ENCODE measurements around the gene AQP12B.
A peak's percentile ranks its signal among the peaks of the same experiment; 100 is the strongest.

The AQP12B gene

DNA sequence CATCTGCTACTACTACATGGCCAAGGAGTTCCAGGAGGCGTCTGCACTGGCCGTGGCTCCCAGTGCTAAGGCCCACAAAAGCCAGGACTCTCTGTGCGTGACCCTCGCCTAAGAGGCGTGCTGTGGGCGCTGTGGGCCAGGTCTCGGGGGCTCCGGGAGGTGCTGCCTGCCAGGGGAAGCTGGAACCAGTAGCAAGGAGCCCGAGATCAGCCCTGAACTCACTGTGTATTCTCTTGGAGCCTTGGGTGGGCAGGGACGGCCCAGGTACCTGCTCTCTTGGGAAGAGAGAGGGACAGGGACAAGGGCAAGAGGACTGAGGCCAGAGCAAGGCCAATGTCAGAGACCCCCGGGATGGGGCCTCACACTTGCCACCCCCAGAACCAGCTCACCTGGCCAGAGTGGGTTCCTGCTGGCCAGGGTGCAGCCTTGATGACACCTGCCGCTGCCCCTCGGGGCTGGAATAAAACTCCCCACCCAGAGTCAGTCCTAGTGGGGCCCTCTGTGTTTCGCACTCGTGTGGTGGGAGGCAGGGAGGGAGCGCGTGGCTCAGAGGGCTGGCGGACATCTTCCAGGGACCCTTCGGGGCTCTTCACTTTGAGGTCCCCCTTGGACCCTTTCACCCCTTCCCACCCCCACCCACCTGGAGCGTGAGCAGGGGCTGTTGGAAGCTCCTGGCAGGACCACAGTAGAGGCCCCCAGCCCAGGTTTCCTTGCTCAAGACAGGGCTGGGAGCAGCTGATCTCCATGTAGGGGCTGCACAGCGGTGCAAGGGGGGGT is 51.7 kb downstream of the AQP12B start:
- no peak for DNase-seq

DNA sequence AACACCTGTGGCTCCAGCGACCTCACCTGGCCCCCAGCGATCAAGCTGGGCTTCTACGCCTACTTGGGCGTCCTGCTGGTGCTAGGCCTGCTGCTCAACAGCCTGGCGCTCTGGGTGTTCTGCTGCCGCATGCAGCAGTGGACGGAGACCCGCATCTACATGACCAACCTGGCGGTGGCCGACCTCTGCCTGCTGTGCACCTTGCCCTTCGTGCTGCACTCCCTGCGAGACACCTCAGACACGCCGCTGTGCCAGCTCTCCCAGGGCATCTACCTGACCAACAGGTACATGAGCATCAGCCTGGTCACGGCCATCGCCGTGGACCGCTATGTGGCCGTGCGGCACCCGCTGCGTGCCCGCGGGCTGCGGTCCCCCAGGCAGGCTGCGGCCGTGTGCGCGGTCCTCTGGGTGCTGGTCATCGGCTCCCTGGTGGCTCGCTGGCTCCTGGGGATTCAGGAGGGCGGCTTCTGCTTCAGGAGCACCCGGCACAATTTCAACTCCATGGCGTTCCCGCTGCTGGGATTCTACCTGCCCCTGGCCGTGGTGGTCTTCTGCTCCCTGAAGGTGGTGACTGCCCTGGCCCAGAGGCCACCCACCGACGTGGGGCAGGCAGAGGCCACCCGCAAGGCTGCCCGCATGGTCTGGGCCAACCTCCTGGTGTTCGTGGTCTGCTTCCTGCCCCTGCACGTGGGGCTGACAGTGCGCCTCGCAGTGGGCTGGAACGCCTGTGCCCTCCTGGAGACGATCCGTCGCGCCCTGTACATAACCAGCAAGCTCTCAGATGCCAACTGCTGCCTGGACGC is 52.5 kb downstream of the AQP12B start:
- no peak for DNase-seq

DNA sequence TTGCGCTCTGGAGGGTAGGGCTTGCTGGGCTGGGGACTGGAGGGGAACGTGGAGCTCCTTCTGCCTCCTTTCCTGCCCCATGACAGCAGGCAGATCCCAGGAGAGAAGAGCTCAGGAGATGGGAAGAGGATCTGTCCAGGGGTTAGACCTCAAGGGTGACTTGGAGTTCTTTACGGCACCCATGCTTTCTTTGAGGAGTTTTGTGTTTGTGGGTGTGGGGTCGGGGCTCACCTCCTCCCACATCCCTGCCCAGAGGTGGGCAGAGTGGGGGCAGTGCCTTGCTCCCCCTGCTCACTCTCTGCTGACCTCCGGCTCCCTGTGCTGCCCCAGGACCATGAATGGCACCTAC is 53.1 kb downstream of the AQP12B start:
- DNase-seq = no peak

DNA sequence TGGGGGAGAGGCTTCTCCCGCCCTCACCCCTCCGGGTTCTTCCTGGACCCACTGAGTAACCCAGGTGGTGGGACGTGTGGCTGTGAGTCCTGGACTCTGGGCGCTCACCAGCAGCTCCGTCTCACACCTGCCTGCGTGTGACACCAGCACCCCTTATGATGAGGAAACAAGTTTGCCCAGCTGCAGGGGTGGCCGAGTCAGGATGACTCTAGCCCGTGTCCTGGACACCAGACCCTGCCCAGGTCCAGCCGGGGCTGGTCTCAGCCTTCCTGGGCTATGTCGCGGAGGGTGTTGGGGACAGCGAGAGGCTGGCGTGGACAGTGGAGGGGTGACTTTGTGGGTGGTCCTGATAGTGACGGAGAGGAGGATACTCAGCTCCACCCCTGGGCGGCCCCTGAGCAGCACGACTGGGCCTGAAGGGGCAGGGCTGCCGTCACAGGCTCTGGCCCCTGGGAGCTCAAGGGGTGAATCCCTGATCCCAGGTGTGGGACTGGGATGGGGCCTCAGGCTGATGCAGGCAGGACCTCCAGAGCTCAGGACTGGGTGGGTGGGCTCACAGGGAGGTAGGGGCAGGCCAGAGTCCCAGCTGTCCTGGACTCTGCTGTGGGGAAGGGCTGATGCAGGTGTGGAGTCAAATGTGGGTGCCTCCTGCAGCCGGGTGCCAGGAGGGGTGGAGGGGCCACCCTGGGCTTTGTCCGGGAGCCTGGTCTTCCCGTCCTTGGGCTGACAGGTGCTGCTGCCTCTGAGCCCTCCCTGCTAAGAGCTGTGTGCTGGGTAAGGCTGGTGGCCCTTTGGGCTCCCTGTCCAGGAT is 53.7 kb downstream of the AQP12B start:
- DNase-seq = no peak

DNA sequence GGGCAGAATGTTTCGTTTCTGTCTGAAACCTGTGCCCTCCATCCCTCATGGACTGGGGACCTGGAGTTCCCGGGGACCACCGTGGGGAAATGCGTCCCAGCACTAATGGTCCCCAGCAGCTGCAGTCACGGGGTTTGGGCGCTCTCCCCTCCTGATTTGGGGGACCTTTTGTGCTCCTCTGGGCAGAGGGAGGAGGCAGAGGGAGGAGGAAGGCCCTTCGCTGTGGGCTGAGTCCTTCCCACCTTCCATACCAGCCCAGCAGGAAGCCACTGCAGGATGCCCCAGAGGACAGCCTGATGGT is 54.2 kb downstream of the AQP12B start:
- no peak for DNase-seq

DNA sequence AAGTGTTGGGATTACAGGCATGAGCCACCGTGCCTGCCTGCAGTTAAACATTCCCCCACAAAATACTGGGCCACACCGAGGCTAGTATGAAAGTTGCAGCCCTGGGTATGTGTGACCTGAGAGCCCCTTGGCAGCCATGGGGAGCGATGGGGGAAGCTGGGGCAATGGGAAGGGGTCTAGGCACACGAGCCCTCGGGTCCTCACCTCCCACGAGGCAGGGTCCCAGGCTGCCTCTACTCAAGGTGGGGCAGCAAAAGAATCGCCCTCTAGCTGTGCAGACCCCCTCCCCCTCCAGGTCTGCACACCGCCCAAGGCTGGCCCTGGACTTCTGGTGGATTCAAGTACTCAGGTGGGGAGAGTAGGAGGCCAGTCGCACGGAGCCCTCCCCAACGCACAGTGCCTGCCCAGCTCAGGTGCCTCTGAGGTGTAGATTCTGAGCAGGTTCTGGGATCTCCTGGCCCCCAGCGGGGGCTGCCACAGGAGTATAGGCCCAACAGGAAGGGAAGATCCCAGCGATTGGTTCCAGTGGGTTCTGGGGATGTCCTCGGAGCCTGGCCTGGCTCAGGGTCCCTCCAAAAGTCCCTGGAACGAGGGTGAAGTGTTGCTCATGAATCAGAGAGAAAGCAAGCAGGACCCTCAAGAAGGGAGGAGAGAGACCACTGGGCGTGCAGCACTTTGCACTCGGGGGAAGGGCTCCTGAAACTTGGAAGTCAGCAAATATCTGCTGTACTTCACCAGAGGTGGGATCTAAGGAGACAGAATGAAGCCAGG is 54.8 kb downstream of the AQP12B start:
- no peak for DNase-seq

DNA sequence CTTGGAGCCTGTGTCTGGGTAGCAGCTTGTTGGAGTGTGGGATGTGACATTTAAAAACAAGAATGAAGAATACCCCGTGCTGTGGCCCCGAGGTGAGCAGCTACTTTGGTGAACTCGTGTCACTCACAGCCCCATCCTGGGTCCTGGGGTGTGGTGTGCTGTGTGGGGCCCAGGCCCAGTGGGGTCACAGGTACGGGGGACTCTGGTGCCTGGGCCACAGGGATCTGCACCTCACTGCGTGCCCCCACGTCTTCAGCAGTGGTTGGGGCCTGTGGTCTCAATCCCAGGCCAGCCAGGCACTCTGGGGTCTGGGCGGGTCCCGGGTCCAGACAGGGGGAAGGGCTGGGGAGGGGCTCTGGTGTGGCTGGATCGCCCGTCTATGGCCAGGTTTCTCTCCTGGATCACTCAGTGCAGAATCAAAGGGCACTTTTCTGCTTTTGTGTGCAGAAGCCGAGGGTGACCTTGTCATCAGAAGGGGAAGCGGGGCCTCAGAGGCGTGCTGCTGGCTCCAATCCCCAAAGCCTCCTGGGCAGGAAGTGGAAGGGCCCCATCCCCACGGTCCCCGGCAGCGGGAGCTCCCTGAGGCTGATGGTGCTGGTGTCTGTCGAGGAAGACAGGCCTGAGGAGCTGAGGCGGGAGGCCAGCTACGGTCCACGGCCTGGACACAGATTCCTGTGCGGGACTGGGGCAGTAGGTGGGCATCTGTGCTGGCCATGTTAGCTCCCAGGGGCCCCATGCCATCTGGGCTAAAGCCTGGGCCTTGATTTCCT is 56.0 kb downstream of the AQP12B start:
- peak; percentile 32 for DNase-seq
